Measurements from ENCODE around the gene RAB36. TPM values are rescaled to one million over a fixed set of nuclear protein-coding genes. Genes with fewer than 3 reads are reported as not detected.

RAB36 gene
- polyA plus RNA-seq, 1 experiment = 10.1 TPM

- TF ChIP-seq, protein P1, sequence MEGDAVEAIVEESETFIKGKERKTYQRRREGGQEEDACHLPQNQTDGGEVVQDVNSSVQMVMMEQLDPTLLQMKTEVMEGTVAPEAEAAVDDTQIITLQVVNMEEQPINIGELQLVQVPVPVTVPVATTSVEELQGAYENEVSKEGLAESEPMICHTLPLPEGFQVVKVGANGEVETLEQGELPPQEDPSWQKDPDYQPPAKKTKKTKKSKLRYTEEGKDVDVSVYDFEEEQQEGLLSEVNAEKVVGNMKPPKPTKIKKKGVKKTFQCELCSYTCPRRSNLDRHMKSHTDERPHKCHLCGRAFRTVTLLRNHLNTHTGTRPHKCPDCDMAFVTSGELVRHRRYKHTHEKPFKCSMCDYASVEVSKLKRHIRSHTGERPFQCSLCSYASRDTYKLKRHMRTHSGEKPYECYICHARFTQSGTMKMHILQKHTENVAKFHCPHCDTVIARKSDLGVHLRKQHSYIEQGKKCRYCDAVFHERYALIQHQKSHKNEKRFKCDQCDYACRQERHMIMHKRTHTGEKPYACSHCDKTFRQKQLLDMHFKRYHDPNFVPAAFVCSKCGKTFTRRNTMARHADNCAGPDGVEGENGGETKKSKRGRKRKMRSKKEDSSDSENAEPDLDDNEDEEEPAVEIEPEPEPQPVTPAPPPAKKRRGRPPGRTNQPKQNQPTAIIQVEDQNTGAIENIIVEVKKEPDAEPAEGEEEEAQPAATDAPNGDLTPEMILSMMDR (IDR thresholded peaks at IDR 0.05; ENCODE audit: insufficient read depth, low read depth, low read length) = no peak
- H3K36me3 ChIP-seq (ENCODE audit: control insufficient read depth, insufficient read depth, low read length) = no peaks in the 10 kb centered on the region; the same call in none of the 2 replicates
- no peak for DNase-seq (ENCODE audit: low read depth)
- POLR2A ChIA-PET = no interaction called here
- CTCF ChIA-PET = no interaction called here
- H3K27me3 ChIP-seq (ENCODE audit: control insufficient read depth, insufficient read depth, low read length) = no peaks in the 10 kb centered on the region
- no peak overlapping the region for H3K4me3 ChIP-seq (ENCODE audit: low read depth, low read length)
These were observed 15.8 kb downstream of the RAB36 start for GRCh38 chr22:23161029-23161428.

DNA sequence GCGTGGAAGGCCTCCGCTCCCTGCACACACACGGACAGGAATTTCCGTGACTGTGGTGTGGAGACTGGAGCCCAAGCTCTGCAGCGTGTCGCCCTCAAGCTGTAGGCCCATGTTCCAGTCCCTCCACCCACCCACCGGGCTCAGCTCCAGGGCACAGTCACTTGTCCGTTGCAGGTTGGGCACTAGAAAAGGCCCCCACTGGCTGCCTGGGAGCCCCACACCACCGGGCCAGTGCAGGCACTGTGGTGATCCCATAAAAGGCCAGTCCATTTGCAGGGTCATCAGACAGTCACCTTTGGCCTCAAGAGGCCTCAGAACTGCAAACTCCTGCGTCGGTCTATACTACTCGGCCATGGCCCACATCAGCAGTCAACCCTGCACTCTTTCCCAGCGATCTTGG lies 16.3 kb downstream of the RAB36 start:
- TF ChIP-seq, protein P1 (IDR thresholded peaks at IDR 0.05; ENCODE audit: insufficient read depth, low read depth, low read length) = no peak
- ChIA-PET CTCF (no interaction called here), POLR2A (no interaction called here)
- no peak overlapping the region for H3K4me3 ChIP-seq (ENCODE audit: low read depth, low read length)
- no peaks in the 10 kb centered on the region; the same call in none of the 2 replicates for H3K36me3 ChIP-seq (ENCODE audit: control insufficient read depth, insufficient read depth, low read length)
- no peak for DNase-seq (ENCODE audit: low read depth)
- peaks cover 2% of the 10 kb centered on the region for H3K27me3 ChIP-seq (ENCODE audit: control insufficient read depth, insufficient read depth, low read length)

DNA sequence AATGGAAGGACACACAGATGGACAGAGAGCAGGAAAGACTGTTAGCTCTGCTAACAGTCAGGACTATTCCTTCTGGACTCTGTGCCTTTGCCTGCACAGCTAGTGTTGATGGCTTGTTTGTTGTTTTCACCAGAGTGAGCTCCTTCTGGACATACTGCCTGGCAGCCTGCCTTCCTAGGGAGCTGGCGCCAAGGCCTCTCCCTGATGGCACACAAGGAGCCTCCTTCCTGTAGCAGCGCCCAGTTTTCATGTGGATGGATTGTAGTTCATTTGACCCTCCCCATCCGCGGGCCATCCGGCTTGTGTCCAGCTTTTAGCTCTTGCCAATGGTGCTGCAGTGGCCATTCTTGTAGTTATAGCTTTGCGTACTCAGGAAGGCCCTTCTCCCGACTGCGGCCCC lies 18.4 kb downstream of the RAB36 start:
- H3K27me3 ChIP-seq (ENCODE audit: control insufficient read depth, insufficient read depth, low read length) = peaks cover 2% of the 10 kb centered on the region
- H3K36me3 ChIP-seq (ENCODE audit: control insufficient read depth, insufficient read depth, low read length) = no peaks in the 10 kb centered on the region; the same call in 1 of the 2 replicates
- TF ChIP-seq, protein P1 (IDR thresholded peaks at IDR 0.05; ENCODE audit: insufficient read depth, low read depth, low read length) = no peak
- POLR2A ChIA-PET = no interaction called here
- CTCF ChIA-PET = interaction anchor here (0.7 to 1.4 kb wide), 6 partner anchors 9 to 706 kb away, joined by 3 to 8 read pairs (median 4); no protein-coding TSS in a partner anchor
- no peak for DNase-seq (ENCODE audit: low read depth)
- H3K4me3 ChIP-seq (ENCODE audit: low read depth, low read length) = no peak overlapping the region

- ChIA-PET CTCF (interaction anchor here (0.7 to 1.4 kb wide), 6 partner anchors 9 to 706 kb away, joined by 3 to 8 read pairs (median 4); no protein-coding TSS in a partner anchor), POLR2A (no interaction called here)
- Histone ChIP-seq H3K36me3 (ENCODE audit: control insufficient read depth, insufficient read depth, low read length) (no peaks in the 10 kb centered on the region; the same call in 1 of the 2 replicates), H3K4me3 (ENCODE audit: low read depth, low read length) (no peak overlapping the region), H3K27me3 (ENCODE audit: control insufficient read depth, insufficient read depth, low read length) (peaks cover 2% of the 10 kb centered on the region)
- TF ChIP-seq, protein P1 (IDR thresholded peaks at IDR 0.05; ENCODE audit: insufficient read depth, low read depth, low read length) = no peak
- DNase-seq (ENCODE audit: low read depth) = no peak
These were observed 18.8 kb downstream of the RAB36 start for GRCh38 chr22:23164091-23164490.

DNA sequence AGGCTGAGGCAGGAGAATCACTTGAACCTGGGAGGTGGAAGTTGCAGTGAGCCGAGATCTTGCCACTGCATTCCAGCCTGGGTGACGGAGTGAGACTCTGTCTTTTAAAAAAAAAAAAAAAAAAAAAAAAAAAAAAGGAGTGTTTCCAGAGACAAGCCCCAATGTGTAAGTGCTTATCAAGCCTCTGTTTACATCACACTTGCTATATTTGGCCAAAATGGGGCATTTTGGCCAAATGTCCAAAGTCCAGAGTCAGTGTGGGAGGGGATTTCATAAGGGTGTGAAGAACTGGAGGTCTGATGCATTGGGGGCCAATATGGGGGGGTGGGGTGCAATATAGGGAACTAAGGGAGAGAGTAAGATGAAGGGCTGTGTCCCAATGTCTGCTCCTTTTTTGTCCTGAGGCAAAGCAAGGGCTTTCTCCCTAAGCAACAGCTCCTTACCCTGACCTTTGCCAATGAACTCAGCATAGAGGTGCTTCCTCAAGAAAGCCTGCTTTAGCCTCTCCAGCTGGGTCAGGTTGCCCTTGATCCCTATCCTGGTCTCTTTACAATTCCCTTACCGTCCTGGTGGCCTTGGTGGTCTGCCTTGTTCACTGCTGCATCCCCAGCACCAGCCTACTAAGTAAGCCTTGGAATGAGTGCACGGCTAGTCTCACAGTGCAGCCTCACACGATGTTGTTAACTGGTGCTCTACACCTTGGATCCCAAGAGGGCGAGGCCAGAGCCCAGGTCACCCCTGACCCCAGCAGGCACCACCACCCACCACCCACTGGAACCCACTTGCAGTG lies 21.0 kb downstream of the RAB36 start:
- ChIA-PET CTCF (interaction anchor here (0.9 to 1.4 kb wide), 5 partner anchors 8 to 220 kb away, joined by 3 to 6 read pairs (median 3); no protein-coding TSS in a partner anchor), POLR2A (no interaction called here)
- H3K27me3 ChIP-seq (ENCODE audit: control insufficient read depth, insufficient read depth, low read length) = peaks cover 2% of the 10 kb centered on the region
- TF ChIP-seq, protein P1 (IDR thresholded peaks at IDR 0.05; ENCODE audit: insufficient read depth, low read depth, low read length) = no peak
- no peaks in the 10 kb centered on the region; the same call in 1 of the 2 replicates for H3K36me3 ChIP-seq (ENCODE audit: control insufficient read depth, insufficient read depth, low read length)
- H3K4me3 ChIP-seq (ENCODE audit: low read depth, low read length) = no peak overlapping the region
- DNase-seq (ENCODE audit: low read depth) = no peak
